ENCODE data around the gene CCDC188.
"Not testable (repeated sequence)": the region's sequence is repeated elsewhere in the genome, so short reads cannot be mapped to it uniquely, and the experiment has no call there.

Gene CCDC188

GRCh38 chr22:20165913-20166312, 15.1 kb upstream of the CCDC188 start:
- no peak for DNase-seq (ENCODE audit: extremely low spot score)
- no peak for TF ChIP-seq CTCF (IDR thresholded peaks at IDR 0.05; ENCODE audit: control extremely low read depth, extremely low read depth, low read depth, missing control alignments)
- ChIA-PET POLR2A (no interaction called here), CTCF (no interaction called here)

GRCh38 chr22:20165421-20165820, 14.6 kb upstream of the CCDC188 start:
- CTCF ChIA-PET = interaction anchor here (1.1 kb wide), 1 partner anchor 73 kb away, joined by 4 read pairs; no protein-coding TSS in a partner anchor
- no peak for DNase-seq (ENCODE audit: extremely low spot score)
- POLR2A ChIA-PET = no interaction called here
- TF ChIP-seq CTCF (IDR thresholded peaks at IDR 0.05; ENCODE audit: control extremely low read depth, extremely low read depth, low read depth, missing control alignments) = no peak

GRCh38 chr22:20164863-20165262, 14.0 kb upstream of the CCDC188 start:
- no peak for DNase-seq (ENCODE audit: extremely low spot score)
- POLR2A ChIA-PET = no interaction called here
- CTCF ChIA-PET = interaction anchor here (1.1 kb wide), 1 partner anchor 73 kb away, joined by 4 read pairs; no protein-coding TSS in a partner anchor
- no peak for TF ChIP-seq CTCF (IDR thresholded peaks at IDR 0.05; ENCODE audit: control extremely low read depth, extremely low read depth, low read depth, missing control alignments)

- POLR2A ChIA-PET = interaction anchor here (1.4 kb wide), 1 partner anchor 42 kb away, joined by 4 read pairs; the partner anchor contains the start of gene TRMT2A
- no peak for TF ChIP-seq CTCF (IDR thresholded peaks at IDR 0.05; ENCODE audit: control extremely low read depth, extremely low read depth, low read depth, missing control alignments)
- DNase-seq (ENCODE audit: extremely low spot score) = no peak
- CTCF ChIA-PET = interaction anchor here (0.9 to 1.6 kb wide), 4 partner anchors 16 to 297 kb away, joined by 3 to 4 read pairs (median 4); no protein-coding TSS in a partner anchor
Observed at GRCh38 chr22:20160041-20160440, 9.2 kb upstream of the CCDC188 start.

GRCh38 chr22:20159531-20159930, 8.7 kb upstream of the CCDC188 start:
- ChIA-PET CTCF (interaction anchor here (0.9 to 1.6 kb wide), 4 partner anchors 16 to 297 kb away, joined by 3 to 4 read pairs (median 4); no protein-coding TSS in a partner anchor), POLR2A (interaction anchor here (1.4 kb wide), 1 partner anchor 42 kb away, joined by 4 read pairs; the partner anchor contains the start of gene TRMT2A)
- not testable (repeated sequence) for DNase-seq (ENCODE audit: extremely low spot score)

- POLR2A ChIA-PET = no interaction called here
- no peak for DNase-seq (ENCODE audit: extremely low spot score)
- CTCF ChIA-PET = interaction anchor here (1.0 to 1.6 kb wide), 2 partner anchors 17 to 297 kb away, joined by 3 to 4 read pairs; no protein-coding TSS in a partner anchor
- TF ChIP-seq CTCF (IDR thresholded peaks at IDR 0.05; ENCODE audit: control extremely low read depth, extremely low read depth, low read depth, missing control alignments) = no peak
Observed at GRCh38 chr22:20159076-20159475, 8.2 kb upstream of the CCDC188 start.

GRCh38 chr22:20158391-20159036, 7.7 kb upstream of the CCDC188 start:
- TF ChIP-seq CTCF (IDR thresholded peaks at IDR 0.05; ENCODE audit: control extremely low read depth, extremely low read depth, low read depth, missing control alignments) = no peak
- no peak for DNase-seq (ENCODE audit: extremely low spot score)
- CTCF ChIA-PET = interaction anchor here (1.6 kb wide), 1 partner anchor 298 kb away, joined by 4 read pairs; no protein-coding TSS in a partner anchor
- POLR2A ChIA-PET = no interaction called here
